ENCODE data around the gene ANKRD13A.

- TF ChIP-seq, protein P1, sequence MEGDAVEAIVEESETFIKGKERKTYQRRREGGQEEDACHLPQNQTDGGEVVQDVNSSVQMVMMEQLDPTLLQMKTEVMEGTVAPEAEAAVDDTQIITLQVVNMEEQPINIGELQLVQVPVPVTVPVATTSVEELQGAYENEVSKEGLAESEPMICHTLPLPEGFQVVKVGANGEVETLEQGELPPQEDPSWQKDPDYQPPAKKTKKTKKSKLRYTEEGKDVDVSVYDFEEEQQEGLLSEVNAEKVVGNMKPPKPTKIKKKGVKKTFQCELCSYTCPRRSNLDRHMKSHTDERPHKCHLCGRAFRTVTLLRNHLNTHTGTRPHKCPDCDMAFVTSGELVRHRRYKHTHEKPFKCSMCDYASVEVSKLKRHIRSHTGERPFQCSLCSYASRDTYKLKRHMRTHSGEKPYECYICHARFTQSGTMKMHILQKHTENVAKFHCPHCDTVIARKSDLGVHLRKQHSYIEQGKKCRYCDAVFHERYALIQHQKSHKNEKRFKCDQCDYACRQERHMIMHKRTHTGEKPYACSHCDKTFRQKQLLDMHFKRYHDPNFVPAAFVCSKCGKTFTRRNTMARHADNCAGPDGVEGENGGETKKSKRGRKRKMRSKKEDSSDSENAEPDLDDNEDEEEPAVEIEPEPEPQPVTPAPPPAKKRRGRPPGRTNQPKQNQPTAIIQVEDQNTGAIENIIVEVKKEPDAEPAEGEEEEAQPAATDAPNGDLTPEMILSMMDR (IDR thresholded peaks at IDR 0.05): no peak
- no peak for TF ChIP-seq EP300 (IDR thresholded peaks at IDR 0.05)
These were observed 72.3 kb downstream of the ANKRD13A start for GRCh38 chr12:110071504-110071903.
